ENCODE data around the gene SEC61A1.

DNA sequence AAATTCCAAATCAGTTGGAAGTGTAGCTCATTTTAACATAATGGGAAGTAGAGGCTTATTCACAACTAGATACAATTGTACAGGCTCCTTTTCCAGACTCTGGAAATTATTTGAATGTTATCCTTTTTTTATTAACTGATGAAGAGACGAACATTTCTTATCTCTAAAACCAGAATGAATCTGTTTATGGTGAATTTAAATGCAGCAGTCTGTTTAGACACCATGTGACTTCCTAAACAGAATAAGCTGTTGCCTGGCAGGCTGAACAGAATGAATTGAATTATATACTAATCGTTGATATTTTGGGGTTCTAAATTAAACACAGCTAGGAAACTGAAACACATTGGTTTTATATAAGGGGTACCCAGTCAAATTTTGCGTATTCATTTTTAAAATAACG, 4.0 kb downstream of the SEC61A1 start:
- TF ChIP-seq, protein P1, sequence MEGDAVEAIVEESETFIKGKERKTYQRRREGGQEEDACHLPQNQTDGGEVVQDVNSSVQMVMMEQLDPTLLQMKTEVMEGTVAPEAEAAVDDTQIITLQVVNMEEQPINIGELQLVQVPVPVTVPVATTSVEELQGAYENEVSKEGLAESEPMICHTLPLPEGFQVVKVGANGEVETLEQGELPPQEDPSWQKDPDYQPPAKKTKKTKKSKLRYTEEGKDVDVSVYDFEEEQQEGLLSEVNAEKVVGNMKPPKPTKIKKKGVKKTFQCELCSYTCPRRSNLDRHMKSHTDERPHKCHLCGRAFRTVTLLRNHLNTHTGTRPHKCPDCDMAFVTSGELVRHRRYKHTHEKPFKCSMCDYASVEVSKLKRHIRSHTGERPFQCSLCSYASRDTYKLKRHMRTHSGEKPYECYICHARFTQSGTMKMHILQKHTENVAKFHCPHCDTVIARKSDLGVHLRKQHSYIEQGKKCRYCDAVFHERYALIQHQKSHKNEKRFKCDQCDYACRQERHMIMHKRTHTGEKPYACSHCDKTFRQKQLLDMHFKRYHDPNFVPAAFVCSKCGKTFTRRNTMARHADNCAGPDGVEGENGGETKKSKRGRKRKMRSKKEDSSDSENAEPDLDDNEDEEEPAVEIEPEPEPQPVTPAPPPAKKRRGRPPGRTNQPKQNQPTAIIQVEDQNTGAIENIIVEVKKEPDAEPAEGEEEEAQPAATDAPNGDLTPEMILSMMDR (conservative IDR thresholded peaks at IDR 0.05; ENCODE audit: low read length), result no peak
- TF ChIP-seq EZH2phosphoT487 (IDR thresholded peaks at IDR 0.05; ENCODE audit: borderline replicate concordance), result no peak

Data from Loucy (cell line).